A673 (cell line): ENCODE results near the gene EXTL1. TPM values are rescaled to one million over a fixed set of nuclear protein-coding genes. Genes with fewer than 3 reads are reported as not detected.

Experiments used
- BruUV-seq: library from RNA; stranded (reverse); fragments of 400-500 nt; replicated peaks from 2 replicates; lab custom pipeline; 2021; lab: Mats Ljungman, UMichigan
- CTCF ChIA-PET: fragments of 300-600 bp; sonication (Branson Sonifier 250); formaldehyde crosslinking; loops from one replicate; lab custom pipeline; 2022; ENCODE audit warnings: antibody characterized with exemption; lab: Charles Lee
- POLR2A ChIA-PET: fragments of 300-600 bp; sonication (Branson Sonifier 250); formaldehyde crosslinking; loops from one replicate; lab custom pipeline; 2022; ENCODE audit warnings: antibody characterized with exemption; ENCODE audit not compliant: low non-redundant PET; lab: Charles Lee
- DNase-seq: peaks from one replicate; pipeline ENCODE4 v3.0.0-alpha.2; 2015; ENCODE audit warnings: low spot score
- H3K27ac ChIP-seq: fragments of 200-600 bp; sonication (generic); 2 replicates; pipeline ENCODE4 v1.5.1; 2016; ENCODE audit warnings: mixed run types, low read depth, mild to moderate bottlenecking, mixed read lengths, antibody characterized with exemption, low read length; ENCODE audit not compliant: poor library complexity, severe bottlenecking
- H3K27me3 ChIP-seq: fragments of 200-600 bp; sonication (generic); replicated peaks from 2 replicates; pipeline ENCODE4 v1.6.1; 2017; ENCODE audit warnings: mixed run types, low read depth, mild to moderate bottlenecking, mixed read lengths, antibody characterized with exemption, low read length; ENCODE audit not compliant: insufficient read depth, poor library complexity
- H3K36me3 ChIP-seq: fragments of 200-600 bp; sonication (generic); 2 replicates; pipeline ENCODE4 v1.6.1; 2016; ENCODE audit warnings: mixed run types, mild to moderate bottlenecking, mixed read lengths, antibody characterized with exemption, low read length; ENCODE audit not compliant: insufficient read depth, poor library complexity, severe bottlenecking
- H3K4me1 ChIP-seq: fragments of 200-600 bp; sonication (generic); 2 replicates; pipeline ENCODE4 v1.6.1; 2017; ENCODE audit warnings: mixed run types, mild to moderate bottlenecking, mixed read lengths, antibody characterized with exemption, low read length; ENCODE audit not compliant: insufficient read depth, poor library complexity, severe bottlenecking
- H3K4me3 ChIP-seq: fragments of 200-600 bp; sonication (generic); 2 replicates; pipeline ENCODE4 v1.5.1; 2016; ENCODE audit warnings: low read depth, mixed run types, mild to moderate bottlenecking, mixed read lengths, low read length; ENCODE audit not compliant: poor library complexity, severe bottlenecking
- H3K9me3 ChIP-seq: fragments of 200-600 bp; sonication (generic); 2 replicates; pipeline ENCODE4 v1.6.1; 2016; ENCODE audit warnings: mixed run types, low read depth, mild to moderate bottlenecking, mixed read lengths, antibody characterized with exemption, low read length; ENCODE audit not compliant: poor library complexity, severe bottlenecking
- CTCF ChIP-seq: fragments of 300-800, 200-600 bp; sonication (generic); conservative IDR thresholded peaks from 2 replicates; pipeline ENCODE4 v1.5.1; 2017; ENCODE audit warnings: low read depth, mild to moderate bottlenecking, antibody characterized with exemption, low read length, moderate library complexity, mixed read lengths
- EZH2 ChIP-seq: fragments of 200-600 bp; sonication (generic); IDR thresholded peaks from 2 replicates; pipeline ENCODE4 v1.6.1; 2017; ENCODE audit warnings: borderline replicate concordance, low read depth, mild to moderate bottlenecking, mixed read lengths, antibody characterized with exemption, low read length; ENCODE audit not compliant: poor library complexity, severe bottlenecking
- intact Hi-C: fragments of 100-400 bp; cut with micrococcal nuclease; formaldehyde crosslinking; loops from one replicate; pipeline ENCODE4 v1.10.0; 2022; ENCODE audit not compliant: unreplicated experiment
- total RNA-seq: library from RNA; stranded (reverse); gene quantifications from 2 replicates; pipeline ENCODE4 v1.2.3, GENCODE V29; 2021

The EXTL1 gene
- total RNA-seq, 1 experiment from 2014 or later, result not detected

- H3K4me3 ChIP-seq, result no peak overlapping the region
- H3K4me1 ChIP-seq, result no peaks in the 10 kb centered on the region
- DNase-seq, result no peak
- H3K27ac ChIP-seq, result no peak overlapping the region
- H3K27me3 ChIP-seq, result peaks cover 92% of the 10 kb centered on the region
- no TSS peak for BruUV-seq
- TF ChIP-seq CTCF (no peak), EZH2 (no peak)
- ChIA-PET CTCF (no interaction called here), POLR2A (no interaction called here)
- H3K9me3 ChIP-seq, result no peaks in the 10 kb centered on the region
- intact Hi-C loops, result no loop called here
- no peaks in the 10 kb centered on the region for H3K36me3 ChIP-seq
These were observed 24.9 kb downstream of the EXTL1 start for GRCh38 chr1:26046246-26047095.

- TF ChIP-seq EZH2, result no peak
- no peak for TF ChIP-seq CTCF
- Histone ChIP-seq H3K4me3 (no peak overlapping the region), H3K9me3 (no peaks in the 10 kb centered on the region), H3K36me3 (no peaks in the 10 kb centered on the region), H3K4me1 (no peaks in the 10 kb centered on the region), H3K27ac (no peak overlapping the region), H3K27me3 (peaks cover 93% of the 10 kb centered on the region)
- ChIA-PET POLR2A (no interaction called here), CTCF (no interaction called here)
- no TSS peak for BruUV-seq
- intact Hi-C loops, result no loop called here
- DNase-seq, result no peak
These were observed 25.8 kb downstream of the EXTL1 start for GRCh38 chr1:26047278-26047874.

GRCh38 chr1:26049531-26050247 lies 28.1 kb downstream of the EXTL1 start:
- intact Hi-C loops, result no loop called here
- POLR2A ChIA-PET, result no interaction called here

More at GRCh38 chr1:26049531-26050247, 28.1 kb downstream of the EXTL1 start:
- no TSS peak for BruUV-seq
- no peaks in the 10 kb centered on the region for H3K36me3 ChIP-seq
- no peaks in the 10 kb centered on the region for H3K9me3 ChIP-seq
- DNase-seq, result no peak
- CTCF ChIA-PET, result no interaction called here
- H3K4me1 ChIP-seq, result no peaks in the 10 kb centered on the region
- no peak overlapping the region for H3K27ac ChIP-seq
- TF ChIP-seq EZH2 (no peak), CTCF (no peak)
- H3K27me3 ChIP-seq, result peaks cover 82% of the 10 kb centered on the region
- no peak overlapping the region for H3K4me3 ChIP-seq
